Loucy (cell line): ENCODE results near the gene SDK2.

Source experiments
- EZH2phosphoT487 ChIP-seq: fragments of 200-600 bp; IDR thresholded peaks from 2 replicates; pipeline ENCODE4 v1.6.1; 2018; ENCODE audit warnings: antibody characterized with exemption, mild to moderate bottlenecking, moderate library complexity, borderline replicate concordance
- TF ChIP-seq, protein P1 (sequence below): fragments of 200-600 bp; sonication (generic); conservative IDR thresholded peaks from 2 replicates; pipeline ENCODE4 v1.5.1; 2014; ENCODE audit warnings: mild to moderate bottlenecking, antibody characterized with exemption, low read length

DNA sequence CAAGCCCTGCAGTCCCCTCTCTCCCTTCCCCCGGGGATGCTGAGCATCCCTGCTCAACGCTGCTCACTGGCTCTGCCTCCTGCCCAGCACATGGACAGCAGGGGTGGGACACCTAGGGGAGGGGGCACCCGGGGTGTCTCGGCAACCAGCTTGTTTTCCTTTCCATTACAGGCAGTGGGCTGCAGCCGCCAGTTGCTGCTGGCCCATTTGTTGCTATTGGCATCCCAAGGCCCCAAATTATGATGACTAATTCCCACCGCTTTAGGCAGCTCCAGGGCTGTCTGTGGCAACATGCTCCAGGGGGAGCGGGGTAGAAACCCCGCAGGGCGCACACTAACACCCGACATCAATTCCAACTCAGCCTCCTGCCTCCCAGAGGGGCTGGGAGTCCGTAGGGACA, 4.9 kb downstream of the SDK2 start:
- TF ChIP-seq, protein P1, sequence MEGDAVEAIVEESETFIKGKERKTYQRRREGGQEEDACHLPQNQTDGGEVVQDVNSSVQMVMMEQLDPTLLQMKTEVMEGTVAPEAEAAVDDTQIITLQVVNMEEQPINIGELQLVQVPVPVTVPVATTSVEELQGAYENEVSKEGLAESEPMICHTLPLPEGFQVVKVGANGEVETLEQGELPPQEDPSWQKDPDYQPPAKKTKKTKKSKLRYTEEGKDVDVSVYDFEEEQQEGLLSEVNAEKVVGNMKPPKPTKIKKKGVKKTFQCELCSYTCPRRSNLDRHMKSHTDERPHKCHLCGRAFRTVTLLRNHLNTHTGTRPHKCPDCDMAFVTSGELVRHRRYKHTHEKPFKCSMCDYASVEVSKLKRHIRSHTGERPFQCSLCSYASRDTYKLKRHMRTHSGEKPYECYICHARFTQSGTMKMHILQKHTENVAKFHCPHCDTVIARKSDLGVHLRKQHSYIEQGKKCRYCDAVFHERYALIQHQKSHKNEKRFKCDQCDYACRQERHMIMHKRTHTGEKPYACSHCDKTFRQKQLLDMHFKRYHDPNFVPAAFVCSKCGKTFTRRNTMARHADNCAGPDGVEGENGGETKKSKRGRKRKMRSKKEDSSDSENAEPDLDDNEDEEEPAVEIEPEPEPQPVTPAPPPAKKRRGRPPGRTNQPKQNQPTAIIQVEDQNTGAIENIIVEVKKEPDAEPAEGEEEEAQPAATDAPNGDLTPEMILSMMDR, result no peak
- no peak for TF ChIP-seq EZH2phosphoT487
